ENCODE measurements around the gene KIAA1755.

DNA sequence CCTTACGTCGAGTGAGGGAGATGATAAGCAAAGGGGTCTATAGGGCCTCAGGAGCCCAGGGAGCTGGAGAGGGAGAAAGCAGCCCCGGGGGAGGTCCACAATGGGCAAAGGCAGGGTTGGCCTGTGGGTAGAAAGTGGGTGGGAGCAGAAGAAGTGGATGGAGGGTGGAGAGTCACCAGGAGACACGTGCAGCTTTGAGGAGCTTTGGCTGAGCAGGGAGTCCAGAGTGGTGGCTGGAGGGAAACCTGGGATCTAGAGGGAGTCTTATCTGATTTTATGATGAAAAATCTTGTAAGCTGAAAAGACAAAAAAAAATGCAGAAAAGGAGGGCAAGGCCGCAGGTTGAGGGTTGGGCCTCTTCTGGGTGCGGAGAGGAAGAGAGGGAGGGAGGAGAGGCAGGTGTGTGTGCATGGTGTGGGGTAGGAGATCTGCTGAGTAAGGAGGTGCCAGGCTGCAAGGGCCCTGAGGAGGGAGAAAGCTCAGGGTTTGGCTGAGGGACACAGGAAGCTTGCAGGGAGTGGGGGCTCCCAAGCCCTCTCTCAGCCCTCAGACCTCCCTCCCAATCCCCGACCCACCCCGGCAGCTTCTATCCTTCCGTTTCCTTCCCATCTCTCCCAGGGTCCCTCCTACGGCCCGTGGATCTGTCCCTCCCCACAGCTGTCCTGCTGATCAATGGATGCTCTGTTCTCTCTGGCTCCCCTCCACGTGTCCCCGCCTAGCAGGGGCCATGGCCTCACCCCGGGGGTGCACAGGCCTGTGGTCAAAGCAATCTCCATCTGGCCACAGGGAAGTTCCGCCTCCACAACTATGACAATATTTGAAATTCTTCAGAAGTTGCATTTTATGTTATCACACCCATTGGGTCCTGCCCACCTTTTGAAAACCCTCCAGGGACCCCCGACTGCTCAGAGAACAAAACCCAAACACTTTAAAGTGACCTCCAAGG, 26.3 kb upstream of the KIAA1755 start:
- TF ChIP-seq SIN3A (IDR thresholded peaks at IDR 0.05; ENCODE audit: borderline replicate concordance in 2 of 2, control insufficient read depth in 1 of 2, low read depth in 2 of 2, low read length in 2 of 2) (no peak), ZNF324 (CRISPR knock-in tag; IDR thresholded peaks at IDR 0.05) (no peak), SMAD3 (CRISPR knock-in tag; conservative IDR thresholded peaks at IDR 0.05) (no peak), TCF7L2 (IDR thresholded peaks at IDR 0.05; ENCODE audit: low read depth, low read length) (no peak), CTCF (IDR thresholded peaks at IDR 0.05 in 2 of 3, conservative IDR thresholded peaks at IDR 0.05 in 1 of 3; ENCODE audit: insufficient read depth in 2 of 3, low read depth in 1 of 3, low read length in 3 of 3) (no peak), RFX5 (IDR thresholded peaks at IDR 0.05; ENCODE audit: low read depth, low read length) (no peak)
- TF ChIP-seq, protein P1, sequence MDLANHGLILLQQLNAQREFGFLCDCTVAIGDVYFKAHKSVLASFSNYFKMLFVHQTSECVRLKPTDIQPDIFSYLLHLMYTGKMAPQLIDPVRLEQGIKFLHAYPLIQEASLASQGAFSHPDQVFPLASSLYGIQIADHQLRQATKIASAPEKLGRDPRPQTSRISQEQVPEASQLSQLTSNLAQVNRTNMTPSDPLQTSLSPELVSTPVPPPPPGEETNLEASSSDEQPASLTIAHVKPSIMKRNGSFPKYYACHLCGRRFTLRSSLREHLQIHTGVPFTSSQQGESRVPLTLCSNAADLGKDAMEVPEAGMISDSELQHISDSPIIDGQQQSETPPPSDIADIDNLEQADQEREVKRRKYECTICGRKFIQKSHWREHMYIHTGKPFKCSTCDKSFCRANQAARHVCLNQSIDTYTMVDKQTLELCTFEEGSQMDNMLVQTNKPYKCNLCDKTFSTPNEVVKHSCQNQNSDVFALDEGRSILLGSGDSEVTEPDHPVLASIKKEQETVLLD (IDR thresholded peaks at IDR 0.05), result no peak

Data from K562 (cell line).